Activated CD8-positive, alpha-beta memory T cell treated with anti-CD3 and anti-CD28 coated beads, Interleukin-2, amount 50 U/mL, for 1 hour (primary cell): Measurements from ENCODE around the gene IFT43.
A peak's percentile ranks its signal among the peaks of the same experiment; 100 is the strongest.
"Not testable (repeated sequence)": the region's sequence is repeated elsewhere in the genome, so short reads cannot be mapped to it uniquely, and the experiment has no call there.

Experiments used
- DNase-seq: peaks from one replicate; pipeline ENCODE4 v3.0.0-alpha.2; 2020; ENCODE audit errors: extremely low read depth

IFT43 gene

DNA sequence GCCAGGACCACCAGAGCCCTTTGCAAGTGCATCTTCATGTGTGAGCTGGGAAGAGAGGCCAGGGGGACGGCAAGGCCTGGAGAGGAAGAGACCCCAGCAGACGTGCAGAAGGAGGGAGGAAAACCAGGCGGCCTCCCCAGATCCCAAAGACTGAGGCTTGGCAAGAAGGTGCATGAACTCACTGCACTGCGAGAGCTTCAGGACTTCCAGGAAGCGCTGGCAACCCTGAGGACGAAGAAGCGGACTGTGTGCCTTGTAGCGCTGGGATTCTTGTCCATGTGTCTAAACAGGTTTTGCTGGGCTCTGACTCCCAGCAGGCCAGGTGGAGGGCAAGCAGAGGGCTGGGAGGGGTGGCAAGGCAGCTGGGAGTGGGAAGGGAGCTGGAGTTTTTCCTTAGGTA is 4.7 kb upstream of the IFT43 start:
- DNase-seq: no peak

DNA sequence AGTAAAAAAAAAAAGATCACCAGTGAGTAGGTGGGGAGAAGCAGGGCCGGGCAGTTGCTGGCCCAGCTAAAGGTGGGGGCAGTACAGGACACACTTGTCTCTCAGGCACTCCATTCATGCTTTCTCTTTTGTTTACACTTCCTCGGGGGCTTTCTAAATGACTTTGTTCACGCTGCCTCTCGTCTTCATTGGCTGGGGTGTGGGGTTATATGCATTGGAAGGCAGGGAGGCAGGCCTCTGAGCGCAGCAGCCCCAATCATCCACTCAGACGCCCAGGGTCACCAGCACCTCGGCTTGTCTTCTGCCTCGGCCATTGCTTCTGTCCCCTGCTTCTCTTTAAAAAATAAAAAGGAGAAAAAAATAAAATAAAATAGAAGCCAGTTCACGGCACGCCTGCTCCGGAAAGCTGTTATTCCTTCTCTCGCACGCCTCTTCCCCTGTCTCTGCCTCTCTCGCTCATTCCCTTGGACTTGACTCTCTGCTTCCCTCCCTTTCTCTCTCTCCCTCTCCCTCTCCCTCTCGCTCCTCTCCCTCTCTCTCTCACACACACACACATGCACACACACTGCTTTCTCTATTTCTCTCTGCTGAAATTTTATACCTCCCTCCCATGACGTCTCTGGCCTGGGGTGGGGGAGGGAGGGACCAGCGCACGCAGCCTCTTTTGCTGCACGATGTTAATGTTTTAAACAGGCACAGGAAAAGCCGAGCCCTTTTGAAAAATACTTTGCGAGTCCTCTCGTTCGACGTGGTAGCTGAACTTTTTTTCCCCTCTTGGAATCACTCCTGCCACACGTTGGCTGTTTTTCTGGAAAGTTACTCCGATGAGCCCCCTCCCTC is 3.9 kb upstream of the IFT43 start, which contains the start of gene TGFB3:
TSS of gene TGFB3 (minus strand) at position 570 of the 840 bp plus-strand sequence. CDS start 1,102 bp downstream, outside the sequence.
- peak; percentile 21 for DNase-seq

DNA sequence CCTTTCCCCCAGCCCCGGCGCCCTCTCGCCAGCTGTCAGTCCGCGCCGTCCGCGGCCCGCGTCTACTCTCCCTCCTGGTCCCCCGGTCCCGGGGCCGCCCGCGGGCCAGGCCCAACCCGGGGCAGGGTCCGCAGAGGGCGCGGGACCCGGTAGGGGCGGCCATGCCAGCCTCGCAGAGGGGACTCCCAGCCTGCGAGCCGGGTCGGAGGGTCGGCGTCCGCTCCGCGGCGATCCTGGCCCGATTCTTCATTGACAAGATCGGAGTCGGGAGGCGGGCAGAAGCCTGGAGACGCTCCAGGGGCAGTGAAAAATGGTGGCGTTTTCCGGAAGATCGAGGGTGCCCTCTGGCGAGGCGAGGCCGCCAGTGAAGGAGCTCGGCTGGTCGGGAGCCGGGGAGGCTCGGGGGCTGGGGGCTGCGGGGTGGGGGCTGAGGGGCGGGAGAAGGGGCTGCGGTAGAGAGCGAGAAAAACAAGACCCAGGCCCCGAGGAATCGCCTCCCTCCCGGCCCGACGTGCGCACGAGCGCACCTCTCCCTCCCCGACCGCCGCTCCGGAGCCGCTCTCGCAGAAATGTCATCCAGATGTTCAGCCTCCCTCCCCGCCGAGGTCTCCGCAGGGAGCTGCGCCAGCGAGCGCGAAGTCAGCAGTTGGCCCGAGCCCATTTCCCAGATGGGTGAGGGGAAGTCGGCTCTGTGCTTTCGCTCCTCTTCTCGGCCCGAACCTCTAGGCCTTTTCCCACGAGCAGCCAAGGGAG is 3.1 kb upstream of the IFT43 start:
- peak; percentile 45 for DNase-seq

- DNase-seq: no peak
Measured at GRCh38 chr14:75983019-75983358, 2.6 kb upstream of the IFT43 start.

DNA sequence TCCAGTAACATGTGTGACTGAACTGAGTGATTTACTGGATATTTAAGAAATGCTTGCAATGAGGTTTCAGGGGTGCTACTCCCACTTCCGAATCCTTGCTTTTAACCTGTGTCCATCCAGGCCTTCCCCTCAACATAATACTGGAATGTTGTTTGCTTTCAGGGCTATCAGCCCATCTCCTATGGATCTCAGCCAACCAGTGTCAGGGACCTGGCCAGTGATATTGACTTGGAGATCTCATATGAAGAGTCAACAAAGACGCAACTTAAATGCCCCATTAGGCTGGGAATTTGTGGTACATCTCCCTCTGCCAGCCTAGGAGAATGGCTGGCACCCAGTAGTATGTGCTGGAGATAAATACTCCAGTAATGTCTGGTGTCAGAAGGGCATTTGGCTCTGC is 889 bp upstream of the IFT43 start:
- DNase-seq: no peak

DNA sequence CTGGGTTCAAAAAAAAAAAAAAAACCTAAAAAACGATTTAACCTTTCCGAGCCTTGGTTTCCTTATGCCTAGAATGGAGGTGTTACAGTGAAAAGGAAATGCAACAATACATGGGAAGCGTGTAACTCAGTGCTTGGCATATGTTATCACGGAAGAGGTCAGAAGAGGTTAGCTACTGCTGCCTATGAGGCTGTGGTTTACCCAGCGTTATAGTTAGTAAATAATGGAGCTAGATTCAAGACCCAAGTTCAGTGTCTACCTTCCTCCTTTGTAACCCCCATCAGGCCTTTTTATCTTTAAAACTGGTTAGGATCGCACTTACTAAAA is 839 bp downstream of the IFT43 start:
- DNase-seq: no peak

GRCh38 chr14:75987201-75987970 is 1.8 kb downstream of the IFT43 start:
- no peak for DNase-seq

- no peak for DNase-seq
Measured at GRCh38 chr14:75989134-75989533, 3.6 kb downstream of the IFT43 start.

GRCh38 chr14:75990297-75990696 is 4.7 kb downstream of the IFT43 start:
- no peak for DNase-seq

- no peak for DNase-seq
Measured at GRCh38 chr14:75991753-75992152, 6.2 kb downstream of the IFT43 start.

DNA sequence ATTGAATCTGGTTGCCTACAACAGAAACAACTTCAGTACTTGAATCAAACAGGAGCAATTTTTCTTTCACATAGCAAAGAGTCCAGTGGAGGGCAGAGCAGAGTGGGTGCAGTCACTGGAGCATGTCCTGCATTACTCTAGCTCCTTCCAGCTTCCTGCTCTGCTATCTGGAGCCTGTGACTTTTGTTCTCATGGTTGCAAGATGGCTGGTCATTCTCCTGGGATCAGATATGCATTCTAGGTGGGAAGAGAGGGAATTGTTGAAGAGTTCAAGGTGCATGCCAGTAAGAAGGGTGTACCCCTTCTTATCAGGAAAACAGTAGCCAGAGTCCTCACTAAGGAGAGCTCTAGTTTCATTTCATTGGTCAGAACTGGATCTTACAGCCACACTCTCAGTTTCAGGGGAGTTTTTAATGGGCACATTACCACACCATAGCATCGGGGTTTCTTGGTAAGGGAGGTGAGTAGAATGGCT is 8.0 kb downstream of the IFT43 start:
- DNase-seq: no peak

GRCh38 chr14:75995372-75996041 is 9.9 kb downstream of the IFT43 start:
- DNase-seq: no peak

- DNase-seq: no peak
Measured at GRCh38 chr14:75996488-75996887, 10.9 kb downstream of the IFT43 start.

DNA sequence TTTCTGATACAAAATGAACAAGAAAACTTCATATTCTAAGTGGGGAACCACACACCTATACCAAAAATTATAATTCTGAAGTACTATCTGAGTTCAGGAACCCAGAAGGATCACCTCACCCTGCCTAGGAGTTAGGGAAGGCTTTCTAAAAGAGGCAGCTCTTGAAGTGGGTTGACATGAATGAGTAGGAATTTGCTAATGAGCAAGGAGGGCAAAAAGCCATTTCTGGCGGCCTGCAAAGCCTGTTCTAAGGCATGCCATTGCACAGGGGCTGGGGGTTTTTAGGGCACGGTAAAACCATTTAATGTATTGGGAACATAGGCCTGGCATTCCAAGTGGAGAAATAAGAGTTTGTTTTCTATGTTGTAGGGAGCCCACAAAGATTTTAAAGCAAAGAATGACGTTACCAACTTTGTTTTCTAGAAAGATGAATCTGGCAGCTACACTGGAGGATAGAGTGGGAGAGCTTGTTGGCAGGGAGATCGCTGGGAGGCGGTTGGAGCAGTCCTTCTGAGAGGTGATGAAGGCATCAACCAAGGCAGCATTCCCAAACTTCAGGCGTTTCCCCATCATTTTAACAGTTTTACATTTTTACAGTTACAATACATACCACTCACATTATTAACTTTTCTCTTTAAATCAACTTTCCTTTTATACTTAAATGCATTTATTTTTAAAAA is 14.1 kb downstream of the IFT43 start:
- no peak for DNase-seq

DNA sequence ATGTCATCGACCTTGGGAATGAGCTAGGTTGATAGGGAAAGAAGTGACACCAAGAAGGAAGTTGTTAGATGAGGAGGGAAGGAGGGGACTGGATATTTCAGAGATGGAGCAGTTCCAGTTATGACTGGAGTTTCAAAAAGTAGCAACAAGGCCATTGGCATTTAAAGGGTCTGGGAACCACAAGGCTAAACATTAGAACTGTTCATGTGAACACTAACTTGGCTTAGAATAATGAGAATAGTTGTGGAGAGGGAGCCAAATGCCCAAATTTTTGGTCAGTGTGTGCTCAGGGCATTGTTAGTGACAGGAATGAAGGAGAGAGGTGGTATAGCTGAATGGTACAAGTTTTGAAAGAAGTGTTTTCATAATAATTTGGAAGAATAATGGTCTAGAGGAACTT is 16.8 kb downstream of the IFT43 start:
- DNase-seq: no peak

GRCh38 chr14:76006253-76006652 is 20.7 kb downstream of the IFT43 start:
- DNase-seq: no peak

GRCh38 chr14:76007379-76007778 is 21.8 kb downstream of the IFT43 start:
- DNase-seq: no peak

DNA sequence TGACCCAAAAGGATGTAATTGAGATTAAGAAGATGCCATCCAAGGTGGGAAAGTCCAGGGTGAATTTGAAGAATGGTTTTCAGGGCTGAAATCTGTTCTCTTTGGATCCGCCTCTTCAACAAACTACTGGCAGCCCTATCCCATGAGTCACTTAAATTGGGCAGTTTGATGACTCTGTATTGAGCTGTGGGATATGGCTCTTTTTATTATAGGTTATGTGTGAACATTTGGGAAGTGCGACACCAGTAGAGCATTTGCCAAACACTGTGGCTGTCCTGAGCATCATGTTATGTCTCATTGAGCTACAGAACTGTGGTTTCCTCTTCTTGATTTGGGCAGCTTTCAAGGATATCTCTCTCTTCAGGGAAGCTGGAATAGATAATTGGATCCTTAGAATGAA is 22.3 kb downstream of the IFT43 start:
- no peak for DNase-seq

DNA sequence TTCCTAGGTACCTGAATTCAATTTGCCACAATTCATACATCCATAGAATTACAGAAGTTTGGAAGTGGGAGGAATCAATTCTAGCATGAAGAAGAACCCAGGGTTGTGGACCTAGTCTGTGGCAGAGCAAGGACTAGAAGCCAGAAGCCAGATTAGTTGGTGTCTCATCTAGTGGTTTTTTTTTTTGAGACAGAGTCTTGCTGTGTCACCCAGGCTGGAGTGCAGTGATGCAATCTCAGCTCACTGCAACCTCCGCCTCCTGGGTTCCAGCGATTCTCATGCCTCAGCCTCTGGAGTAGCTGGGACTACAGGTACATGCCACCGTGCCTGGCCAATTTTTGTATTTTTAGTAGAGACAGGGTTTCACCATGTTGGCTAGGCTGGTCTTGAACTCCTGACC is 24.1 kb downstream of the IFT43 start:
- DNase-seq: not testable (repeated sequence)

GRCh38 chr14:76011930-76012329 is 26.4 kb downstream of the IFT43 start:
- DNase-seq: no peak

DNA sequence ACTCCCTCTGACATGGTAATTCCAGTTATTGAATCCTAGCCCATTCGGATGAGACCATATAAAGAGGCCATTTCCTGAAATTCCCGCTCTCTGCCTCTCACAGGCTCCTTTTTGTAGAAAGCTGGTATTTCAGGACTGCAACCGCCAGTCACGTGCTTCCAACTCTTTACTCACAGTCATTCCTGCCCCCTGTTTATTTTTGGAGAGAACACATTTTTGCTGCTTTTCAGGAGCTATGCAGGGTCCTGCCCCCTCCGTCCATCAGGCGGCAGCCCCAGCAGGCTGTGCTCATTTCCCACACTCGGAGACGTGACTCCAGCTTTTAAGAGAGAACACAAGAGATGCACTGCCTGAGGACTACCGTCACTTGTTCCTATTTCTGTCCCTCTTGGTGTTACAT is 26.8 kb downstream of the IFT43 start:
- DNase-seq: no peak
